EL (cell line): Measurements from ENCODE around the gene MANEA.

ENCODE experiments used
- DNase-seq: peaks from one replicate; pipeline ENCODE4 v3.0.0-alpha.2; 2016

Gene MANEA

GRCh38 chr6:95589067-95589466, 11.7 kb downstream of the MANEA start:
- DNase-seq = no peak

DNA sequence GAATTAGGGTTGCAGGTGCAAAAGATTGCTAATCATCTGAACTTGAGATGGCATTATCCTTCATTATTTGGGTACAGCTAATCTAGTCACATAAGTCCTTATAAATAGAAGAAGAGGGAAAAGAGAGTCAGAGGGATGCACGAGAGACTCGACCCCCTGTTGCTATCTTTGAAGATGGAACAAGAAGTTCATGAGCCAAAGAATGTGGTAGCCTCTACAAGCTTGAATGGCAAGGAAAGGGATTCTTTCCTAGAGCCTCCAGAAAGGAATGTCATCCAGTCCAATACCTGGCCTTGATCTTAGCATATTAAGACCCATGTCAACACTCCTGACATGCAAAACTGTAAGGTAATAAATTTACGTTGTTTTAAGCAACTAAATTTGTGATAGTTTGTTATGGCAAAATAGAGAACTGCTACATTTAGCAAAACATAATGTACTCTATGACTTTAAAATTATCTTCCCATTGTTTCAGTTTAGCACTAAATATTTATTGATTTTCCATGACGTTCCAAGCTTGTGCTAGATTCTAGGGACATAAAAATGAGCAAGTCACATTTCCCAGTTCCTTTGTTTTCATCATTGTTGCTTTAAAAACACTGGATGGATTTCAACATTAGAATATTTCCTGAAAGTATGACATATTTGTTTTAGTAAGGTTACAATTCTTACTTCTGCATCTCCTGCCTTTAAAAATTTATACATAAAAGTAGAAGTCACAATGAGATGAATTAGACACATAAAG, 12.7 kb downstream of the MANEA start:
- DNase-seq = no peak

DNA sequence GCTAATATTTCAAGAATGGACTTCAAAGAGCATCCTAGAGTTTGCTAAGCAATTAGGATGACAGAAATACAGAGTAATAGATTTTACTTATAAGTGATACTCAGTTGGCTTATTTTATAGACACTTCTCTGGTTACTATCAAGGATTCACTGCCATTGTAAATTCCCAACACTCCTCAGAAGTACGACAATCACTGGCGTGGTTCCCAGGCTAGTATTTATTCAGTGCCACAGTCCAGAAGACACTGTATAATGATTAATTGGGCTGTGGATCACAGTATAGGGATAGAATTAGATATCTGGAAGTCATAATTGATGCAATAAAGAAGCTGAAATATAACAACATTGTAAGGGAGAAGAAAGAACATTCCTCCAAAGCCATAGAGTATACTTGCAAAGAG, 15.7 kb downstream of the MANEA start:
- DNase-seq = no peak

GRCh38 chr6:95596021-95596420, 18.7 kb downstream of the MANEA start:
- no peak for DNase-seq

- no peak for DNase-seq
These were observed 22.4 kb downstream of the MANEA start for GRCh38 chr6:95599706-95600105.

DNA sequence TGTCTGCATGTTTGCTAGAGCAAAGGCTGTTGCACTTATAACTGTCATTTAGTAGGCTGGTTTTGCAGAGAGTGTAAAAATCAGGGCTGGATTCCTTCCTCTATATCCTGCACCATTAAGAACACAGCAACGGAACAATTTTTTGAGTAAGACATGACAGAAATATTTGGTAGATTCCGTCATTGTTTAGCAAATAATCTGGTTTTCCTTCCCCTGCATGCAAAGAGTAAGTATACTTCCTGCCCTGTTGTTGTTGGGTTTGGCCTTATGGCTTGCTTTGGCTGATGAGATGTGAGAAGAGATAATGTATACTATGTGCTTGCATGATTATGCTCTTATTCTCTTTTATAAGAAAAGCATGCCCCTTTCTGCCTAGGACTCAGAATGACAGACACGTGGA, 23.8 kb downstream of the MANEA start:
- DNase-seq = peak; percentile 68

DNA sequence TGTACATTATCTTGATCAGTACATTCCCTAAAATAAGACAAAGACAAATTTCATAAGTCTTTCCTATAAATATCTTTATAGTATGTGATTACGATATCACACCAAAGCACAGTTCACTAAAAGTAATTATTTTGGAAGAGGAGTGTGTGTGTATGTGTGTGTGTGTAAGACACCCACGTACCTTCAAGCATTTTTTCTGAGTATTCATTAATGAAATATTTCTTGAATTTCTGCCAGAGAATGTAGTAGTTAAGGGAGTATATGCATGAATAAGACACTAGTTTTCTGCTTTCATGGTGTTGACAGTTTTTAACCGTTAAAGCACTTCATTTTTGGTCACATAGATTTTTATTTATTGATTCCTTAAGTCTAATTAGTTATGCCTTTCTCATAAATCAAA, 36.8 kb downstream of the MANEA start:
- peak; percentile 43 for DNase-seq

GRCh38 chr6:95629551-95629950, 52.2 kb downstream of the MANEA start:
- no peak for DNase-seq

- no peak for DNase-seq
These were observed 59.5 kb downstream of the MANEA start for GRCh38 chr6:95636552-95637431.

GRCh38 chr6:95648636-95649035, 71.3 kb downstream of the MANEA start:
- no peak for DNase-seq

DNA sequence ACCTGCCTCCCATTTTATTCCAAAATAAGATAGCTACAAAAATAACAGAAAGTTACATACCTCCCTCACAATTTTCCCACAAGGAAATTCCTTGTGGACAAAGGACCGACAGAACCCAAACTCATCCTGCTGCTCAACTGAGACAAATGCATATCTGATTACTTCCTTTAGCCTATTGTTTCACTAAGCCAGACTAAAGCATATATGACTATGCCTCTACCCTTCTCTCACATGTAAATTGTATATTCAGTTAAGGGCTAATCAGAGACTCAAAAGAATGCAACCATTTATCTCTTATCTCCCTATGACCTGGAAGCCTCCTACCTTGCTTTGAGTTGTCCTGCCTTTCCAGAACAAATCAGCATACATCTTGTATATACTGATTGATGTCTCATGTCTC, 72.1 kb downstream of the MANEA start:
- no peak for DNase-seq

DNA sequence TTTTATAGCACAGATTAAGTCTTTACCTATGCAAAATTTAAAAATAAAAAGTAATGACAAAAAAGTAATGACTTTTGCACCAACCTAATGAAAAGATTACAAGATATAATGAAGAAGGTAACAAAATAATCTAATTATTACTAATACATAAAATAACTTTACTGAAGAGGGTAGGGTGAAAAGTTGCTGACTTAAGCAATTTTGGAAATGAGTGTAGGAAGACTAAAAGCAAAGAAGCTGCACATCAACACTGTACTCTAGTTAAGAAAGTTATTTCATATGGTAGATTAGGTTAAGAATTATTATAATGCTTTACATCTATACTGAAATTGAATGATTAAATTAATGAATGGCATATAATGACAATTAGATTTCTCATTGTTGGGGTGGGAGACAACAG, 76.8 kb downstream of the MANEA start:
- no peak for DNase-seq

DNA sequence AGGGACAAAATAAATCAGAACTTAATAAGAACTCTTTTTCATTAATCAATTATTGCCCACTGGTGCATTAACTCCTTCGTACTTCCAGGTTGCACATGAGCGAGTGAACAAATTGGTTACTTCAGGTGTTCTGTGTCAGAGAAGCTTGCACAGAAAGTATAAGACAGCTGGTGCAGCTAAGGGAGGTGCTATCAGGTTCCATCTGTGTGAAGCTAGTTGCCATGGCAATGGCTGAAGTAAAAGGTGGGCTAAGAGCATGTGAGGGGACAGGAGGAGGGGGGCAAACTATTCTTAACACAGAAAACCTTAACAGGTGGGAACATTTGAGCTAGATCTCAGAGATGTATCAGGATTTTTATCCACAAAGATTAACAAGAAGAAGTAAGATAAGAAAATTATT, 81.6 kb downstream of the MANEA start:
- DNase-seq = no peak
